Gastroesophageal sphincter (tissue), 4 donors: ENCODE results near the gene OR56B1. TPM values are rescaled to one million over a fixed set of nuclear protein-coding genes. Genes with fewer than 3 reads are reported as not detected.

Experiments
- ATAC-seq: fragments of 150-250 bp; one replicate; pipeline ENCODE4 v1.9.1; 2016; ENCODE audit warnings: mild to moderate bottlenecking, moderate library complexity
- H3K27ac ChIP-seq, 4 donors: fragments of 200-600 bp; sonication (generic) in 3 of 4; 1 replicate in 3 of 4; 2 replicates in 1 of 4; pipeline ENCODE4 v1.5.1; 2016 to 2019
- H3K27me3 ChIP-seq: fragments of 200-600 bp; sonication (generic); one replicate; pipeline ENCODE4 v1.5.1; 2019
- H3K36me3 ChIP-seq, 2 donors: fragments of 200-600 bp; sonication (generic); one replicate each; pipeline ENCODE4 v1.5.1; 2019; ENCODE audit warnings: control low read depth in 1 of 2
- H3K4me1 ChIP-seq, 3 donors: fragments of 200-600 bp; sonication (generic); 1 replicate in 2 of 3; 2 replicates in 1 of 3; pipeline ENCODE4 v1.5.1; 2016 to 2019; ENCODE audit warnings: control low read depth in 2 of 3
- H3K4me3 ChIP-seq, 2 donors: fragments of 200-600 bp; sonication (generic); one replicate each; pipeline ENCODE4 v1.5.1; 2019; ENCODE audit warnings: mild to moderate bottlenecking in 1 of 2, moderate library complexity in 1 of 2
- H3K9me3 ChIP-seq, 3 donors: fragments of 200-600 bp; sonication (generic); one replicate each; pipeline ENCODE4 v1.5.1; 2017 to 2019; ENCODE audit warnings: control low read depth in 2 of 3
- EP300 ChIP-seq: sonication (generic); formaldehyde crosslinking; IDR thresholded peaks from one replicate; pipeline ENCODE4 v1.6.1; 2017; ENCODE audit warnings: antibody characterized with exemption, mild to moderate bottlenecking
- POLR2A ChIP-seq, 2 donors: fragments of 450-650 bp; IDR thresholded peaks; one replicate each; pipeline ENCODE4 v1.6.1; 2017; ENCODE audit warnings: antibody characterized with exemption in 2 of 2, mild to moderate bottlenecking in 2 of 2, moderate library complexity in 1 of 2
- POLR2AphosphoS5 ChIP-seq: sonication (generic); formaldehyde crosslinking; IDR thresholded peaks from one replicate; pipeline ENCODE4 v1.6.1; 2017; ENCODE audit warnings: antibody characterized with exemption
- WGBS, 2 donors: methylation state at CpG; one replicate each; pipeline ENCODE4 v1.1.5; 2018; ENCODE audit warnings: low coverage in 1 of 2; 5-methylcytosine and 5-hydroxymethylcytosine counted together
- total RNA-seq, 4 donors: library from RNA; depleted of rRNA; stranded (reverse); fragments of >200 nt; gene quantifications; one replicate each; pipeline ENCODE4 v1.1.0, GENCODE V29; 2016
- TF ChIP-seq, protein P1 (sequence below), 4 experiments: fragments of 200-600 bp in 2 of 4; fragments of 450-650 bp in 2 of 4; sonication (generic) in 1 of 4; IDR thresholded peaks; one replicate each; pipeline ENCODE4 v1.5.1; 2017 to 2019; ENCODE audit warnings: antibody characterized with exemption in 4 of 4, mild to moderate bottlenecking in 2 of 4, moderate library complexity in 2 of 4

OR56B1 gene
- total RNA-seq, 4 donors from 2014 or later: 0.13 to 0.19 TPM; not detected in 2

DNA sequence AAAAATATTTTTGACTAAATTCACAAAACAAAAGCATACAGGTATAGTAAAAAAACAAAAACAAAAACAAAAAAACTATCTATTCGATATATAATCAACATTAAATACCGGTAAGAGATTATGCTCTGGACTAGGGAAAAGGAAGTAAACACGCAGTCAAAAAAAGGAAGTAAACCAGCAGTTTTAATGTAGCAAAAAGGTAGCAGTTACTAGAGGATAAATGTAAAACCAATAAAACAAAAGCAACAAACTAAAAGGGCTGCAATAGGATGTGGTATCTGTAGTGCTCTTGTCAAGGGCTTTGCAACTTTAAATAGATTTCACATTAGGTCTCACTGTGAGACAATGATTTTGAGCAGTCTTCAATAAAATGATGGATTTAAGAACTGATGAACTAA is 44.3 kb upstream of the OR56B1 start:
- peak overlapping the region in 1 of 2 donors; percentile 51 for H3K4me3 ChIP-seq
- no peaks in the 10 kb centered on the region for H3K27me3 ChIP-seq
- WGBS, 2 donors: 51 to 79% methylated on average over 3 of the region's 3 CpGs
- no peaks in the 10 kb centered on the region for H3K9me3 ChIP-seq
- peaks cover 0 to 14% of the 10 kb centered on the region in 2 donors for H3K36me3 ChIP-seq
- H3K4me1 ChIP-seq: peaks cover 0 to 61% (median 4%) of the 10 kb centered on the region in 3 donors
- peak overlapping the region in 1 of 4 donors; percentile 27 for H3K27ac ChIP-seq
- no peak for ATAC-seq
- TF ChIP-seq, protein P1, sequence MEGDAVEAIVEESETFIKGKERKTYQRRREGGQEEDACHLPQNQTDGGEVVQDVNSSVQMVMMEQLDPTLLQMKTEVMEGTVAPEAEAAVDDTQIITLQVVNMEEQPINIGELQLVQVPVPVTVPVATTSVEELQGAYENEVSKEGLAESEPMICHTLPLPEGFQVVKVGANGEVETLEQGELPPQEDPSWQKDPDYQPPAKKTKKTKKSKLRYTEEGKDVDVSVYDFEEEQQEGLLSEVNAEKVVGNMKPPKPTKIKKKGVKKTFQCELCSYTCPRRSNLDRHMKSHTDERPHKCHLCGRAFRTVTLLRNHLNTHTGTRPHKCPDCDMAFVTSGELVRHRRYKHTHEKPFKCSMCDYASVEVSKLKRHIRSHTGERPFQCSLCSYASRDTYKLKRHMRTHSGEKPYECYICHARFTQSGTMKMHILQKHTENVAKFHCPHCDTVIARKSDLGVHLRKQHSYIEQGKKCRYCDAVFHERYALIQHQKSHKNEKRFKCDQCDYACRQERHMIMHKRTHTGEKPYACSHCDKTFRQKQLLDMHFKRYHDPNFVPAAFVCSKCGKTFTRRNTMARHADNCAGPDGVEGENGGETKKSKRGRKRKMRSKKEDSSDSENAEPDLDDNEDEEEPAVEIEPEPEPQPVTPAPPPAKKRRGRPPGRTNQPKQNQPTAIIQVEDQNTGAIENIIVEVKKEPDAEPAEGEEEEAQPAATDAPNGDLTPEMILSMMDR (IDR thresholded peaks at IDR 0.05): no peak
- TF ChIP-seq POLR2AphosphoS5 (no peak), POLR2A (IDR thresholded peaks at IDR 0.05) (no peak), EP300 (no peak)

DNA sequence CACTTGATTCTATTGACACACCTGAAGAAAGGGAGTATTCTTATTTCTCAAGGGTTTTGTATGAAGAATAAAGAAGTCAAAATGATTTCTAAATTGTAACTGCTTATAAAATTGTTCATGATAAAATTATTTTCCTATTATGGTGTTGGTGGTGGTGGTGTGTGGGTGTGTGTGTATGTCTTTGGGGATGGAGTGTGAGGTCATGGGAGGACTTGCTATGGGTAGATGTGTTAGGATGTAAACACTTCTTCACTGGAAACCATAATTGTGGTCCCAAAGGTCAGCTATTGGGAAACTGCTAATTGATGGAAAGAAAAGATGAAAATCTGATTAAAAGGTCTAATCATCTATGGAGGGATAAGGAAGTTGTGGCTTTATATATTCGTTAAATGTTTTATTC is 41.6 kb upstream of the OR56B1 start:
- H3K27ac ChIP-seq: no peak overlapping the region

DNA sequence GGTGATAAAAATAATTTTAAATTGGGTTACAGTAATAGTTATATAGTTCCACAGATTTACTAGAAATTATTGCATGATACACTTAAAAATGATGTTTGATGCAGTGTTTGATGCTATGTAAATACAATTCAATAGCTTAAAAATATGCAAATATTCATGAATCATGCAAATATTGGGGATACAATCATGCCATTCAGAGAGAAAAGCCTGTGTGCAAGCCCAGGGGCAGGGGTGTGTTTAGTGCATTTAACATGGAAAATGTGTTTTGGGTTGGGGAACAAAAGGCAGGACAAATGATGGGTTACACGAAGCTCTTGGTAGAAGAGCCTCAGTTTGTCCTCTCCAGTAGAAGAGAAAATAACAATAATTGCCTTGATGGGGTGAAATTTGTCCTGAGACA is 40.7 kb upstream of the OR56B1 start:
- TF ChIP-seq EP300 (no peak), POLR2A (IDR thresholded peaks at IDR 0.05) (no peak), POLR2AphosphoS5 (no peak)
- TF ChIP-seq, protein P1 (IDR thresholded peaks at IDR 0.05): no peak
- Histone ChIP-seq H3K27me3 (no peaks in the 10 kb centered on the region), H3K36me3 (peaks cover 0 to 47% of the 10 kb centered on the region in 2 donors), H3K9me3 (no peaks in the 10 kb centered on the region), H3K27ac (no peak overlapping the region), H3K4me1 (peaks cover 0 to 47% (median 0%) of the 10 kb centered on the region in 3 donors), H3K4me3 (no peak overlapping the region)
- 73 to 75% methylated on average over 1 of the region's 1 CpG for WGBS, 2 donors
- ATAC-seq: no peak

More for the DNA sequence above, 41.6 kb upstream of the OR56B1 start:
- 65 to 96% methylated on average over 1 of the region's 1 CpG for WGBS, 2 donors
- TF ChIP-seq EP300 (no peak), POLR2AphosphoS5 (no peak)
- TF ChIP-seq, protein P1 (IDR thresholded peaks at IDR 0.05): no peak
- peaks cover 0 to 38% of the 10 kb centered on the region in 2 donors for H3K36me3 ChIP-seq
- no peak overlapping the region for H3K4me3 ChIP-seq
- no peaks in the 10 kb centered on the region for H3K27me3 ChIP-seq
- H3K4me1 ChIP-seq: peaks cover 0 to 49% (median 0%) of the 10 kb centered on the region in 3 donors
- no peak for ATAC-seq
- no peaks in the 10 kb centered on the region for H3K9me3 ChIP-seq

DNA sequence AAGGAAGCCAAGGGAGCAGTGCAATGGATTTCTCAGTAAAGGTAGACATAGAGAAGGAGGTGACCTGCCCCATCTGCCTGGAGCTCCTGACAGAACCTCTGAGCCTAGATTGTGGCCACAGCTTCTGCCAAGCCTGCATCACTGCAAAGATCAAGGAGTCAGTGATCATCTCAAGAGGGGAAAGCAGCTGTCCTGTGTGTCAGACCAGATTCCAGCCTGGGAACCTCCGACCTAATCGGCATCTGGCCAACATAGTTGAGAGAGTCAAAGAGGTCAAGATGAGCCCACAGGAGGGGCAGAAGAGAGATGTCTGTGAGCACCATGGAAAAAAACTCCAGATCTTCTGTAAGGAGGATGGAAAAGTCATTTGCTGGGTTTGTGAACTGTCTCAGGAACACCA is 40.0 kb upstream of the OR56B1 start:
- Histone ChIP-seq H3K27ac (no peak overlapping the region), H3K27me3 (no peaks in the 10 kb centered on the region), H3K4me1 (peaks cover 0 to 41% (median 0%) of the 10 kb centered on the region in 3 donors), H3K9me3 (no peaks in the 10 kb centered on the region), H3K4me3 (no peak overlapping the region), H3K36me3 (peaks cover 0 to 53% of the 10 kb centered on the region in 2 donors)
- ATAC-seq: no peak
- TF ChIP-seq POLR2AphosphoS5 (no peak), EP300 (no peak), POLR2A (IDR thresholded peaks at IDR 0.05) (no peak)
- TF ChIP-seq, protein P1 (IDR thresholded peaks at IDR 0.05): no peak
- WGBS, 2 donors: 70% methylated on average over 2 of the region's 2 CpGs; no CpG with 5 or more reads in 1 of the 2 donors

DNA sequence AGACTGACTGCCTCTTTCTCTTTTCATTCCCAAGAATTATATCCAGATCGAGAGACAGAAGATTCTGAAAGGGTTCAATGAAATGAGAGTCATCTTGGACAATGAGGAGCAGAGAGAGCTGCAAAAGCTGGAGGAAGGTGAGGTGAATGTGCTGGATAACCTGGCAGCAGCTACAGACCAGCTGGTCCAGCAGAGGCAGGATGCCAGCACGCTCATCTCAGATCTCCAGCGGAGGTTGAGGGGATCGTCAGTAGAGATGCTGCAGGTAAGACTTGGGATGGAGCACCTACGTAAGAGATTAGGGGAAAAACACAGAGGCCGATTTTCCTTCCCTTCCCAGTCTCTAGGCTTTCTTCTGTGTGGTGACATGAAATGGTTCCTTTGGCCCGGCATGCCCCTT is 38.0 kb upstream of the OR56B1 start:
- Histone ChIP-seq H3K36me3 (peaks cover 0 to 63% of the 10 kb centered on the region in 2 donors), H3K9me3 (no peaks in the 10 kb centered on the region), H3K4me3 (no peak overlapping the region), H3K27ac (no peak overlapping the region), H3K4me1 (peaks cover 0 to 21% (median 0%) of the 10 kb centered on the region in 3 donors), H3K27me3 (no peaks in the 10 kb centered on the region)
- 90 to 91% methylated on average over 6 of the region's 7 CpGs for WGBS, 2 donors
- no peak for ATAC-seq
- TF ChIP-seq POLR2A (IDR thresholded peaks at IDR 0.05) (no peak), POLR2AphosphoS5 (no peak), EP300 (no peak)
- TF ChIP-seq, protein P1 (IDR thresholded peaks at IDR 0.05): no peak
